Measurements from ENCODE around the gene SESN2.

Gene SESN2

DNA sequence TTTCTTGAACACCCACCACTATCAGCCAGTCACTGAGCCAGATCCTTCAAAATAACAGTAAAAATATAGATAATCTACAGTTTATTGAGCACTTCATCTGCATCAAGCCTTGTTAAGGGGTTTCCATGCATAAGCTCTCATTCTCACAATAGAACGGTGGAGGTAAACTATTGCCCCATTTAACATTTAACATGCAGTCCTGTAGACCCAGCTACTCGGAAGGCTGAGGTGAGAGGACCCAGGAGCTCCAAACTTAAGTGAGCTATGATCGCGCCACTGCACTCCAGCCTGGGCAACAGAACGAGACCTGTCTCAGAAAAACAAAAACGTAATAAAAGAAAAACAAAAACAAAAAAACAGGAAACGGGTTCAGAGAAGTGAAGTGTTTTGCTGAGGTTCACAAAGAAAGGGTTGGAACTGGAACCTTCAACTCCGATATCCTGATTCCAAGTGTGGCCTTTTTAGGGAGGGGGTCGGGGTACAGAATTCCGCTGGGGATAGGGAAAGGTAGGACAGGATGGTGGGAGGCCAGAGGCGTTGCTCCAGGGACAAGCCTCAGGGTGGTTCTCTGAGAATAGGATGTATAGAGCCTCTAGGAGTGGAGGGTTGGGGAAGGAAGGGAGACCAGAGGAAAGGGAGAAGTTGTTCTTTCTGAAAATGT is 11.6 kb upstream of the SESN2 start:
- Histone ChIP-seq H3K4me3 (ENCODE audit: low read length, poor library complexity, severe bottlenecking) (peak overlapping the region; percentile 93), H3F3A (ENCODE audit: low read depth) (0 out of 2 replicates have a peak, but pooled peaks cover 3% of the 10 kb centered on the region), H4K20me1 (ENCODE audit: insufficient read depth, low read length, poor library complexity, severe bottlenecking) (no peaks in the 10 kb centered on the region), H3K9me3 (ENCODE audit: insufficient read depth, low read depth, low read length) (no peaks in the 10 kb centered on the region), H3K27me3 (ENCODE audit: insufficient read depth, low read length, poor library complexity, severe bottlenecking) (no peaks in the 10 kb centered on the region), H3K4me1 (ENCODE audit: insufficient read depth, low read length, poor library complexity, severe bottlenecking) (peaks cover 42% of the 10 kb centered on the region), H3K9me2 (replicated peaks; ENCODE audit: low read depth, low read length) (no peaks in the 10 kb centered on the region), H3K4me2 (ENCODE audit: low read depth, low read length, poor library complexity, severe bottlenecking) (peak overlapping the region; percentile 82), H3K79me2 (ENCODE audit: insufficient read depth, low read length) (0 out of 2 replicates have a peak, but pooled peaks cover 8% of the 10 kb centered on the region), H3K9ac (ENCODE audit: low read depth, low read length, poor library complexity, severe bottlenecking) (peak overlapping the region; percentile 69), H3K36me3 (ENCODE audit: insufficient read depth, low read length) (no peaks in the 10 kb centered on the region), H2AFZ (ENCODE audit: low read length) (peak overlapping the region; percentile 76)
- TF ChIP-seq EZH2phosphoT487 (IDR thresholded peaks at IDR 0.05; ENCODE audit: borderline replicate concordance) = no peak
- TF ChIP-seq, protein P1, sequence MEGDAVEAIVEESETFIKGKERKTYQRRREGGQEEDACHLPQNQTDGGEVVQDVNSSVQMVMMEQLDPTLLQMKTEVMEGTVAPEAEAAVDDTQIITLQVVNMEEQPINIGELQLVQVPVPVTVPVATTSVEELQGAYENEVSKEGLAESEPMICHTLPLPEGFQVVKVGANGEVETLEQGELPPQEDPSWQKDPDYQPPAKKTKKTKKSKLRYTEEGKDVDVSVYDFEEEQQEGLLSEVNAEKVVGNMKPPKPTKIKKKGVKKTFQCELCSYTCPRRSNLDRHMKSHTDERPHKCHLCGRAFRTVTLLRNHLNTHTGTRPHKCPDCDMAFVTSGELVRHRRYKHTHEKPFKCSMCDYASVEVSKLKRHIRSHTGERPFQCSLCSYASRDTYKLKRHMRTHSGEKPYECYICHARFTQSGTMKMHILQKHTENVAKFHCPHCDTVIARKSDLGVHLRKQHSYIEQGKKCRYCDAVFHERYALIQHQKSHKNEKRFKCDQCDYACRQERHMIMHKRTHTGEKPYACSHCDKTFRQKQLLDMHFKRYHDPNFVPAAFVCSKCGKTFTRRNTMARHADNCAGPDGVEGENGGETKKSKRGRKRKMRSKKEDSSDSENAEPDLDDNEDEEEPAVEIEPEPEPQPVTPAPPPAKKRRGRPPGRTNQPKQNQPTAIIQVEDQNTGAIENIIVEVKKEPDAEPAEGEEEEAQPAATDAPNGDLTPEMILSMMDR (conservative IDR thresholded peaks at IDR 0.05; ENCODE audit: low read length) = no peak

DNA sequence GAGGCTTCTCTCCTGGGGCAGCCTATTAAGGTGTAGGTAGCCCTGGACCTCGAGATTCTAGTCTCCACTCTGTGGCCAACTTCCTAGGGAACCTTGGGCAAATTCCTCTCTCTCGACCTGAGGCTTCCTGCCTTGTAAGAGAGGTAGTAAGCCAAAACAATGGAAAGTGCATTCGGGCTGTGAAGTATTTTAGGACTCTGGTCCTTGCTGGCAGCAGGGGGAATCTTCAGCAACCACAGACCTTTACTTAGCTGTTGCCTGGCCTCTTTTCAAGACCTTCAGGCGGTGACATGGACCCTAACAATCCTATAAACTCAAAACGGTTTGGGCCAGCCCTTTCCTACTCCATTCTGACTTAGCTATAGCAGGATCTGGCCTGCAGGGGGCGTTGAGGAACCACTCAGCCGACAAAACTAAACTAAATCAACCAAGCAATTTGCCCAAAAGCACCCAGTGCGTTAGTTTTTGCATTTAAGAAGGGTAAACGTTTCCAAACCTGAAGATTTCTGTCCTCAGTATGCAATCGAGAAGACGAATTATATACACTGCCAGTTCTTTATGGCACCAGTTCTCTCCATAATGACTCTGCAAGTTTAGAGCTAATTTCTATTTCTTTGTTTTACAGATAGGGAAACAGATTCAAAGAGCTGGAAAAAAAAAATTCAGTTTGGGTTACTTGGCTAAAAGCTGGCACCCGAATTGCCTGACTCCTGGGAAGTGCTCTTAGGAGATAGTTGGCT is 10.9 kb upstream of the SESN2 start:
- H3K4me2 ChIP-seq (ENCODE audit: low read depth, low read length, poor library complexity, severe bottlenecking) = peak overlapping the region; percentile 82
- peak overlapping the region; percentile 76 for H2AFZ ChIP-seq (ENCODE audit: low read length)
- peak overlapping the region; percentile 93 for H3K4me3 ChIP-seq (ENCODE audit: low read length, poor library complexity, severe bottlenecking)
- H3K36me3 ChIP-seq (ENCODE audit: insufficient read depth, low read length) = no peaks in the 10 kb centered on the region
- H4K20me1 ChIP-seq (ENCODE audit: insufficient read depth, low read length, poor library complexity, severe bottlenecking) = no peaks in the 10 kb centered on the region
- H3K9ac ChIP-seq (ENCODE audit: low read depth, low read length, poor library complexity, severe bottlenecking) = peak overlapping the region; percentile 69
- TF ChIP-seq, protein P1 (conservative IDR thresholded peaks at IDR 0.05; ENCODE audit: low read length) = peak; percentile 98
- no peak for TF ChIP-seq EZH2phosphoT487 (IDR thresholded peaks at IDR 0.05; ENCODE audit: borderline replicate concordance)
- H3K4me1 ChIP-seq (ENCODE audit: insufficient read depth, low read length, poor library complexity, severe bottlenecking) = peaks cover 39% of the 10 kb centered on the region
- no peaks in the 10 kb centered on the region for H3K9me3 ChIP-seq (ENCODE audit: insufficient read depth, low read depth, low read length)
- H3F3A ChIP-seq (ENCODE audit: low read depth) = 0 out of 2 replicates have a peak, but pooled peaks cover 3% of the 10 kb centered on the region
- H3K79me2 ChIP-seq (ENCODE audit: insufficient read depth, low read length) = 0 out of 2 replicates have a peak, but pooled peaks cover 8% of the 10 kb centered on the region
- no peaks in the 10 kb centered on the region for H3K9me2 ChIP-seq (replicated peaks; ENCODE audit: low read depth, low read length)
- no peaks in the 10 kb centered on the region for H3K27me3 ChIP-seq (ENCODE audit: insufficient read depth, low read length, poor library complexity, severe bottlenecking)

DNA sequence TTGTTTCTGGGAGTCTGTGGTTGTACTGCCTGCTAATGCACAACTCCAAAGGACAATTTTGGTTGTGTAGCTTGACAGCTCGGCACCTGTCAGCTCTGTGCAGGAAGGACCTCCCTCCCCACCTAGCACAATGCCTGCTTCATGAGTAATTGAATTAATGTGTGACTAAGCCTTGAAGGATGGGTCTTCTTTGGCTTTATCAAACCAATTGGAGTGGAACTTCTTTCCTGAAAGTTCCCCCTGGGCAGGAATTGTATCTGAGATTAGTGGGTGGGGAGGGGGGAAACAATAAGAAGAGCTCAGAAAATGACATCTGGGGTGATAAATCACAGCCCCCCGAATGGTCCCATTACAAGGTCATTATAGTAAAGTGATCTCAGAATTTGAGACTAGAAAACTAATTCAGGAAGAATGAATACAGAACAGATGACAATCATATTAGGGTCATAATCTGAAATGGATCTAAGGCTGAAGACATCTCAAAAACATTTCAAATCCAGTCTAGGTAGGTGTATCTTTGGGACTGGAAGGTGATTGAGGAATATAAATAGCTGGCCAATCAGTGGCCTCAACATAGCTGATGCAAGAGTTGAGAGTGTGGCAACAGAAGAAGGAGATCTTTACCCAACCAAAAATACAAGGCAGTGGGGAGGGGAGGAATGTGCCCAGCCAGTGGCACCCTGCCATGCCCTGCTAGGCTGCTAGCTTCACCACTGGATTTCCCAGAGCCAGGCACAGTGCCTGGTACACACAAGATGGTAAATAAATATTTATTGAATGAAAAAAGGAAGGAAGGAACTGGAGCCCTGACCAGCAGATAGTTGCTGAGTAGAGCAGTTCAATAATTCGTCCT is 10.1 kb upstream of the SESN2 start:
- Histone ChIP-seq H3K9me2 (replicated peaks; ENCODE audit: low read depth, low read length) (no peaks in the 10 kb centered on the region), H3K9me3 (ENCODE audit: insufficient read depth, low read depth, low read length) (no peaks in the 10 kb centered on the region), H3F3A (ENCODE audit: low read depth) (0 out of 2 replicates have a peak, but pooled peaks cover 3% of the 10 kb centered on the region), H2AFZ (ENCODE audit: low read length) (peak overlapping the region; percentile 67), H3K27me3 (ENCODE audit: insufficient read depth, low read length, poor library complexity, severe bottlenecking) (no peaks in the 10 kb centered on the region), H3K4me1 (ENCODE audit: insufficient read depth, low read length, poor library complexity, severe bottlenecking) (peaks cover 32% of the 10 kb centered on the region), H3K4me3 (ENCODE audit: low read length, poor library complexity, severe bottlenecking) (peak overlapping the region; percentile 65), H4K20me1 (ENCODE audit: insufficient read depth, low read length, poor library complexity, severe bottlenecking) (no peaks in the 10 kb centered on the region), H3K4me2 (ENCODE audit: low read depth, low read length, poor library complexity, severe bottlenecking) (peak overlapping the region; percentile 82), H3K79me2 (ENCODE audit: insufficient read depth, low read length) (0 out of 2 replicates have a peak, but pooled peaks cover 8% of the 10 kb centered on the region), H3K9ac (ENCODE audit: low read depth, low read length, poor library complexity, severe bottlenecking) (peak overlapping the region; percentile 69), H3K36me3 (ENCODE audit: insufficient read depth, low read length) (no peaks in the 10 kb centered on the region)
- TF ChIP-seq, protein P1 (conservative IDR thresholded peaks at IDR 0.05; ENCODE audit: low read length) = no peak
- TF ChIP-seq EZH2phosphoT487 (IDR thresholded peaks at IDR 0.05; ENCODE audit: borderline replicate concordance) = no peak
